T-helper 1 cell treated with Interleukin-12 subunit alpha and Interleukin-12 subunit beta and Interleukin-4 antibody, amounts not matched to agents 30 ng/mL and 1 ng/mL, for 36 hours (primary cell): ENCODE results near the gene MAN1A2. TPM values are rescaled to one million over a fixed set of nuclear protein-coding genes. Genes with fewer than 3 reads are reported as not detected.

Experiments used
- intact Hi-C: fragments of 100-400 bp; cut with micrococcal nuclease; formaldehyde crosslinking; loops from one replicate; pipeline ENCODE4 v1.15.1; 2024
- total RNA-seq: library from RNA; stranded (reverse); gene quantifications from 2 replicates; pipeline ENCODE4 v1.2.3, GENCODE V29; 2022

The MAN1A2 gene
- total RNA-seq, 1 donor from 2014 or later: 43.2 TPM

- intact Hi-C loops: no loop called here
Measured at GRCh38 chr1:117479086-117479485, 111.8 kb downstream of the MAN1A2 start.

GRCh38 chr1:117481410-117481809 is 114.2 kb downstream of the MAN1A2 start:
- intact Hi-C loops: no loop called here

- intact Hi-C loops: no loop called here
Measured at GRCh38 chr1:117493906-117494305, 126.7 kb downstream of the MAN1A2 start.

- intact Hi-C loops: no loop called here
Measured at GRCh38 chr1:117495068-117495467, 127.8 kb downstream of the MAN1A2 start.

GRCh38 chr1:117499071-117499470 is 131.8 kb downstream of the MAN1A2 start:
- intact Hi-C loops: no loop called here

- intact Hi-C loops: no loop called here
Measured at GRCh38 chr1:117500584-117500983, 133.3 kb downstream of the MAN1A2 start.

- intact Hi-C loops: no loop called here
Measured at GRCh38 chr1:117501281-117501680, 134.0 kb downstream of the MAN1A2 start.

GRCh38 chr1:117511273-117511672 is 144.0 kb downstream of the MAN1A2 start:
- intact Hi-C loops: loop anchor here (5.0 kb wide), 1 partner anchor 144 kb away; the partner anchor contains the start of gene MAN1A2

- intact Hi-C loops: loop anchor here (1.0 to 5.0 kb wide), 6 partner anchors 22 to 382 kb away; partner anchors contain the start of gene MAN1A2
Measured at GRCh38 chr1:117512728-117513321, 145.6 kb downstream of the MAN1A2 start.

GRCh38 chr1:117523111-117523510 is 155.9 kb downstream of the MAN1A2 start:
- intact Hi-C loops: no loop called here

GRCh38 chr1:117527074-117527473 is 159.8 kb downstream of the MAN1A2 start:
- intact Hi-C loops: no loop called here

GRCh38 chr1:117527566-117528102 is 160.4 kb downstream of the MAN1A2 start:
- intact Hi-C loops: no loop called here

GRCh38 chr1:117529683-117530082 is 162.4 kb downstream of the MAN1A2 start:
- intact Hi-C loops: loop anchor here (10.0 kb wide), 1 partner anchor 465 kb away; the partner anchor contains the start of gene TTF2

GRCh38 chr1:117531222-117531621 is 164.0 kb downstream of the MAN1A2 start:
- intact Hi-C loops: loop anchor here (10.0 kb wide), 1 partner anchor 466 kb away; the partner anchor contains the start of gene TTF2

GRCh38 chr1:117534995-117535467 is 167.8 kb downstream of the MAN1A2 start:
- intact Hi-C loops: loop anchor here (1.0 to 10.0 kb wide), 9 partner anchors 22 to 470 kb away; partner anchors contain the start of gene TTF2

GRCh38 chr1:117535821-117536220 is 168.6 kb downstream of the MAN1A2 start:
- intact Hi-C loops: loop anchor here (1.0 to 10.0 kb wide), 9 partner anchors 23 to 471 kb away; partner anchors contain the start of gene TTF2

- intact Hi-C loops: loop anchor here (10.0 kb wide), 1 partner anchor 473 kb away; the partner anchor contains the start of gene TTF2
Measured at GRCh38 chr1:117537291-117537920, 170.2 kb downstream of the MAN1A2 start.

GRCh38 chr1:117540532-117540931 is 173.3 kb downstream of the MAN1A2 start:
- intact Hi-C loops: no loop called here

GRCh38 chr1:117541003-117541402 is 173.8 kb downstream of the MAN1A2 start:
- intact Hi-C loops: no loop called here

GRCh38 chr1:117541585-117541984 is 174.3 kb downstream of the MAN1A2 start:
- intact Hi-C loops: no loop called here

- intact Hi-C loops: no loop called here
Measured at GRCh38 chr1:117544509-117545109, 177.4 kb downstream of the MAN1A2 start.

GRCh38 chr1:117546467-117546866 is 179.2 kb downstream of the MAN1A2 start:
- intact Hi-C loops: no loop called here
